GM18499 (cell line): ENCODE results near the gene NPLOC4.

ENCODE experiments used
- ATAC-seq: cut with Tn5 transposase; IDR thresholded peaks from one replicate; pipeline ENCODE4 v1.9.1; 2021; ENCODE audit warnings: moderate number of reproducible peaks; ENCODE audit not compliant: insufficient read depth, unreplicated experiment

The NPLOC4 gene

GRCh38 chr17:81513372-81513752, 123.5 kb downstream of the NPLOC4 start:
- ATAC-seq, result no peak

- no peak for ATAC-seq
Measured at GRCh38 chr17:81512562-81513371, 124.1 kb downstream of the NPLOC4 start, which contains the start of gene ACTG1. ACTG1 (minus strand) TSS chr17:81512799; CDS start chr17:81512354, 445 bp downstream.

GRCh38 chr17:81511804-81512561, 124.9 kb downstream of the NPLOC4 start:
- no peak for ATAC-seq

- ATAC-seq, result no peak
Measured at GRCh38 chr17:81511554-81511803, 125.4 kb downstream of the NPLOC4 start.

GRCh38 chr17:81510785-81511553, 125.9 kb downstream of the NPLOC4 start:
- no peak for ATAC-seq

GRCh38 chr17:81509972-81510784, 126.7 kb downstream of the NPLOC4 start:
- no peak for ATAC-seq

GRCh38 chr17:81509207-81509971, 127.5 kb downstream of the NPLOC4 start:
- ATAC-seq, result no peak

- no peak for ATAC-seq
Measured at GRCh38 chr17:81508639-81509206, 128.2 kb downstream of the NPLOC4 start.
